Fibroblast of skin of abdomen (primary cell): ENCODE measurements around the gene PTGES3.
"Not testable (repeated sequence)": the region's sequence is repeated elsewhere in the genome, so short reads cannot be mapped to it uniquely, and the experiment has no call there.

Source experiments
- DNase-seq: peaks from one replicate; pipeline ENCODE4 v3.0.0-alpha.2; 2013

The PTGES3 gene

DNA sequence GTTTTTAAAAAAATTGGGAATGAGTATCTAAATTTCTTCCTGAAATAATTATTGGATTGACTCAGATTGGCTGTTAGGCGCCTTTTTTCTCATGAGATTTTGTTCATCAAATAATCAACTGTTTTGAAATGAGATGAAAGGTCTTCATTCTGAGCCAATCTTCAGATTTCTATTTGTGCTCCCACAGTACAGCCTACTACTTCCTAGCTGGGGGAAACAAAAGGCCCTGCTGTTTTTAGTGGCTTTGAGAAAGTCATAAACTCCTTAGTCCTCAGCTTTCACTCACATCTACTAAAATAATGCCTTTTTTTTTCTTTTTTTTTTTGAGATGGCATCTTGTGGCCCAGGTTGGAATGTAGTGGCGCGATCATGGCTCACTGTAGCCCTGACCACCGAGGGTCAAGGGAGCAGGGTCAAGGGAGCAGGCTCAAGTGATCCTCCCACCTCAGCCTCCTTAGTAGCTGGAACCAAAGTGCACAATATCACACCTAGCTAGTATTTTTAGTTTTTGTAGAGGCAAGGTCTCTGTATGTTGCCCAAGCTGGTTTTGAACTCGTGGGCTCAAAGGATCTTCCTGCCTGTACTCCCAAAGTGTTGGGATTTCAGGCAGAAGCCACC, 21.8 kb upstream of the PTGES3 start:
- DNase-seq: no peak

DNA sequence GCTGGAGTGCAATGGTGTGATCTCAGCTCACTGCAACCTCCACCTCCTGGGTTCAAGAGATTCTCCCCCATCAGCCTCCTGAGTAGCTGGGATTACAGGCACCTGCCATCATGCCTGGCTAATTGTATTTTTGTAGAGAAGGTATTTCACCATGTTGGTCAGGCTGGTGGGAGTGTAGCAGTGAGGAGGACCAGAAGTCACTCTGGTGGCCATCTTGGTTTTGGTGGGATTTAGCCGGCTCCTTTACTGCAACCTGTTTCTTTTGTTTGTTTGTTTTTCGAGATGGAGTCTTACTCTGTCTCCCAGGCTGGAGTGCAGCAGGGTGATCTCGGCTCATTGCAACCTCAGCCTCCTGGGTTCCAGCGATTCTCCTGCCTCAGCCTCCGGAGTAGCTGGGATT, 16.4 kb upstream of the PTGES3 start:
- DNase-seq: not testable (repeated sequence)

DNA sequence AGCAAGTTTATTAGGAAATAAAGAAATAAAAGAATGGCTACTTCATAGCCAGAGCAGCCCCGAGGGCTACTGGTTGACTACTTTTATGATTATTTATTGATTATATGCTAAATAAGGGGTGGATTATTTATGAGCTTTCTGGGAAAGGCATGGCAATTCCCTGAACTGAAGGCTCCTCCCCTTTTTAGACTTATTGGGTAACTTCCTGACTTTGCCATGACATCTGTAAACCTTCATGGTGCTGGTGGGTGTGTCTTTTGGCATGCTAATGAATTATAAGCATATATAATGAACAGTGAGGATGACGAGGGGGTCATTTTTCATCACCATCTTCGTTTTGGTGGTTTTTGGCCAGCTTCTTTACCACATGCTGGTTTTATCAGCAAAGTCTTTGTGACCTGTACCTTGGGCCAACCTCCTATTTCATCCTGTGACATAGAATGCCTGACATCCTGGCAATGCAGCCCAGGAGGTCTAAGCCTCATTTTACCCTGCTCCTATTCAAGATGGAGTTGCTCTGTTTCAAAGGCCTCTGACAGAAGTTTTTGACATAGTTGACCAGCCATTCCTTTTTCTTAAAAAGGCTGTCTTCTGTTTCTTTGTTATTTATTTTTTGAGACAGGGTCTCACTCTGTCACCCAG, 11.1 kb upstream of the PTGES3 start:
- no peak for DNase-seq

DNA sequence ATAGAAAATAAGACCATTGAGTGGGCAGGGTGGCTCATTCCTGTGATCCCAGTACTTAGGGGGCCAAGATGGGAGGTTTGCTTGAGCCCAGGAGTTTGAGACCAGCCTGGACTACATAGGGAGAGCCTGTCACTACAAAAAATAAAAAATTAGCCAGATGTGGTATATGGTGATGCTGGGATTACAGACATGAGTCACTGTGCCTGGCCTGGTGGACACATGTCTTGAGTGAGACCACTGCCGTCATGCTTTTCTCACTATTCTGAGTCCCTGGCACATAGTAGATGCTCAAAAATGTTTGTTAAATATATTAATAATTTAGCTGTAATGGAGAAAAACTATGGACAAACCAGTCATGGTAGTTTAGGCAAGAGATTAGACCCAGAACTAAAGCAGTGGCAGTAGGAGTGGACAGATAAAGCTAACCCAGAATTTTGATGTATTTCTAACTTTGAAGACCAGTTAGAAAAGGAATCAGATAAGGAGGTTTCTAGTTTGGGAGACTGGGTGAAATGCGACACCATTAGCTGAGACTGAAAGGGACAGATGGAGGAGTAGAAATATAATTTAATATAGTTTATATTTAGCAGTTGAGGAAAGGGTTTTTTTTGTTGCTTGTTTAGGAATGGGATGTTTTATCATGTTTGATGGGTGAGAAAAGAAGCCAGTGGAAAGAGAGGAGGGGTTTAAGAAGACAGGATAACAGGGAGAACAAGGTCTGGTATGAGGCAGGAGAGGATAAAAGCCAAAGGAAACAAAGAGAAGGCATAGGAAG, 7.4 kb upstream of the PTGES3 start:
- DNase-seq: no peak

DNA sequence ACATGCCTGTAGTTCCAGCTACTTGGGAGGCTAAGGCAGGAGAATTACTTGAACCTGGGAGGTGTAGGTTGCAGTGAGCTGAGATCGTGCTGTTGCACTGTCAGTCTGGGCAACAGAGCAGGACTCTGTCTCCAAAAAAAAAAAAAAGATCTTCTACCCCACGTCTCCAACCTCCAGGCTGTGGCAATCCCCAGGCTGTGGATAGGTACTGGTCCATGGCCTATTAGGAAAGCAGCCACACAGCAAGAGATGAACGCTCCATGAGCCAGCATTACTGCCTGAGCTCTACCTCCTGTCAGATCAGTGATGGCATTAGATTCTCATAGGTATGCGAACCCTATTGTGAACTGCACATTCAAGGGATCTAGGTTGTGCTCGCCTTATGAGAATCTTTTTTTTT, 6.1 kb upstream of the PTGES3 start:
- no peak for DNase-seq

DNA sequence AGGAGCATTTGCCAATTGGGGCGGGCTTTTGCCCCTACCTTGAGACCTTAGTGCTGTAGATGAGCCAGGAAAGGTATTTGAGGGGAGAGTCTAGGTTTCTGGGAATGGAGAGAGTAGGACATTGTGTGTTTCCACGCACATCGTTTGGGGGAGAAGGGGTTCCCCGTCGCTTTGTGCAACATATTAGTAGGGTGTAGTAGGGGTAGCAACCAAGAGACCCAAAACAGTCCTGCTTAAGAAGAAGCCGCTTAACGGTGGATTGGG, 694 bp upstream of the PTGES3 start:
- DNase-seq: no peak

DNA sequence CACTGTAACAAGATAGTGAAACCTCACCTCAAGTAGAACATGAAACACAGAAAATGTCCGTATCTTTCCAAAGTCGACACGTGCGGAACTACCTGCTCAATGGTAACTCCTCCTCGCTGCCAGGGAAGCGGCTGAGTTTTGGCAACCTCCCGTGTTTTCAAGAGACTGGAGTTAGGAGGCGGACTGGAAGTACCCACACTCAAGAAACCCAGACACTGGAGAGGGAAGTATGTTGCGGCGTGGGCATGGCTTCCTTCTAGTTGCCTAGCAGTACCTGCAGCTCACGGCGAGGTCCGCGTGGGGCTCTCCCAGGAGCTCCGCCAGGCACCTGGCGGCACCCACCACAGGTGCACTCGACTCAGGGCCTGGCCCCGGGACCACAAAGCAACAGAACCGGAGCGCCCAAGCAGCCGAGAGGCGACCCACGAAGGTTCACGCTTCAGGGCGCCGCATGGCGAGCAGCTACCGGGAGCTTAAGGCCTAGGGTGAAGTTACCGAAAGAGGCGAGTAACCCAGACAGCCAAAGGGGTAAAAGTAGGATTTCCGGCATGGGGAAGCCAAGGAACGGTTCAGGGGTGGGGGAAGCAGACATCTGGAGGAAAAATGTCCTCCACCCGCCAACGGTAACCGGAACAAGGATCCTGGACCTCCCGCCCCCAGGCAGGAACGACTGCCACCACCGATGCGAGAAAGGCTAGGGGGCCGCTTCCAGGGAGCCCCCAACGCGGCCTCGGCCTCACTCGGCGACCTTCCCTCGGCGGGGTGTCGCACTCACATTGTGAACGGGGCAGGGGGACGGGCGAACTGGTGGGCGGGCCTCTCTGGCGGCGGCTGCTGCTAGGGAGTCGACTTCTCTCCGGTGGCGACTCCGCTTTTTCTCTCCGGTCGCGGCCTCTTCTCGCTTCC, 608 bp downstream of the PTGES3 start:
- no peak for DNase-seq

DNA sequence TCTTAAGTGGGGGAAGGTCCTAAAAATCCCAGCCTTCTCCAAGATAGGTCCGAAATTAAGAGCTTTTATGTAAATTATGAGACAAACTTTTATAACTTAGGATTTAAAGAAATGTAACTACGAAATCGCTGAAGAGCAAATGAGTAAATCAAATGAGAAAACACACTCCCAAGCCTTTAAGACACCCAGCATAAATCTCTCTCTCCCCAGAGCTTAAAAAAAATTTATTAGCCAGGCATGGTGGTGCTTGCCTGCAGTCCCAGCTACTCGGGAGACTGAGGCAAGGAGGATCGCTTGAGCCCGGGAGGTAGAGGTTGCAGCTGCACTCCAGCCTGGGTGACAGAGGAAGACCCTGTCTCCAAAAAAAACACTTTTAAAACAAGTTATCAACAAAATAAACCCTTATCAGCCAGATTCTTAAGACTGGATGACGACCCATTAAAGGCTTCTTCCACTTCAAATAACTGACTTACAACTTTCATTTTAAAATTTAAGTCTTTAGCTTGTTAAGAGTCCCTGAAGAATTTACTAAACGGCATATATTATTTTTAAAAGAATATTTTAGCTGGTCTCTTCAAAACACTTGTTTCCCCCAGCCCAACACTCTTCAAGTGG, 3.2 kb downstream of the PTGES3 start:
- DNase-seq: no peak

DNA sequence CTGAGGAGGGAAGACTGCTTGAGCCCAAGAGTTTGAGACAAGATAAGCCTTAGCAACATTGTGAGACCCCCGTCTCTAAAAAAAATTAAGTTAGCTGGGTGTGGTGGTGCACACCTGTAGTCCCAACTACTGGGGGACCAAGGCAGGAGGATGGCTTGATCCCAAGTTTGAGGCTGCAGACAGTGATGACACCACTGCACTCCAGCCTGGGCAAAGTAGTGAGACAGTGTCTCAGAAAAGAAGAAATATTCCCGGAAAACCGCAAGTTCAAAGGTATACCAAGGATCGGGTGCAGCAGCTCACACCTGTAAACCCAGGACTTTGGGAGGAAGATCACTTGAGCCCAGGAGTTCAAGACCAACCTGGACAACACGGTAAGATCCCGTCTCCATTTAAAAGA, 5.8 kb downstream of the PTGES3 start:
- DNase-seq: no peak

DNA sequence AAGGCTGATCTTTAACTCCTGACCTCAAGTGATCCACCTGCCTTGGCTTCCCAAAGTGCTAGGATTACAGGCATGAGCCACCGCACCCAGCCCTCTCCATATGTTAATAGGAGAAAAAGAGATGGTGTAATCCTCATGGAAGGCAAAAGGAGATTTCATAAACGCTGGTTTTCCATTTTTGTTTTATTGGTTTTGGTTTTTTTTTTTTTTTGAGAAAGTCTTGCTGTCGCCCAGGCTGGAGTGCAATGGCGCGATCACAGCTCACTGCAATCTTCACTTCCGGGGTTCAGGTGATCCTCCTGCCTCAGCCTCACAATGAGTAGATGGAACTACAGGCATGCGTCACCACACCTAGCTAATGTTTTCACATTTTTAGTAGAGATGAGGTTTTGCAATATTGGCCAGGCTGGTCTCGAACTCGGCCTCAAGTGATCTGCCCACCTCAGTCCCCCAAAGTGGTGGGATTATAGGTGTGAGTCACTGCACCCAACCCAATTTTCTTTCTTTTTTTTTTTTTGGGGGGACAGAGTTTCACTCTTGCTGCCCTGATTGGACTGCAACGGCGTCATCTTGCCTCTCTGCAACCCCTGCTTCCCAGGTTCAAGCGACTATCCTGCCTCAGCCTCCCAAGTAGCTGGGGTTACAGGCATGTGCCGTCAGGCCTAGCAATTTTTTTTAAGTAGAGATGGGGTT, 8.1 kb downstream of the PTGES3 start:
- no peak for DNase-seq

DNA sequence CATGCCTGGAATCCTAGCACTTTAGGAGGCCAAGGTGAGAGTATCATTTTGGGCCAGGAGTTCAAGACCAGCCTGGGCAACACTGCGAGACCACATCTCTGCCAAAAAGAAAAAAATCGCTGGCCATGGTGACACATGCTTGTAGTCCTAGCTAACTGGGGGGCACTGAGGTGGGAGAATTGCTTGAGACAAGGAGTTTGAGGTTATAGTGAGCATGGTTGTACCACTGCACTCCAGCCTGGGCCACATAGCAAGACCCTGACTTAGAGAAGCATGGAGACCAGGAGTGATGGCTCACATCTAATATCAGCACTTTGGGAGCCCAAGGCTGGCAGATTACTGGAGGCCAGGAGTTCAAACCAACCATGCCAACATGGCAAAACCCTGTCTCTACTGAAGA, 9.2 kb downstream of the PTGES3 start:
- no peak for DNase-seq

DNA sequence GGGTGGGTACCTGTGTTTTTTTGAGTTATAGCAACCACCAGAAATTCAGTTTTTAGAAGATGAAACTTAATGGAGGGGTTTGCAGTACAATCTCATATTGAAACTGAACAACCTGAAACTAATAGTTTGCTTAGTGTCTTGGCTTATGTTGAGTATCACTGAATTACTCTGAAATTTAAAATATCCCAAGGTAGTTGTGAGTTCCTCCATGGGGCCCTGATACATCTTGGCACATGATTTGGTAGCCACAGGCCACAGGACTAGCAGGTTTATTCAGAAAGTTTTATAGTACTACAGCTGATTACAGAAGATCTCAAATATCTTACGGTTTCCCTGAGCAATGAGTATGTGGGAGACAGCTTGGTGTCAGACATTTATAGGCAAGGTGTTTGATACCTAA, 10.4 kb downstream of the PTGES3 start:
- no peak for DNase-seq

DNA sequence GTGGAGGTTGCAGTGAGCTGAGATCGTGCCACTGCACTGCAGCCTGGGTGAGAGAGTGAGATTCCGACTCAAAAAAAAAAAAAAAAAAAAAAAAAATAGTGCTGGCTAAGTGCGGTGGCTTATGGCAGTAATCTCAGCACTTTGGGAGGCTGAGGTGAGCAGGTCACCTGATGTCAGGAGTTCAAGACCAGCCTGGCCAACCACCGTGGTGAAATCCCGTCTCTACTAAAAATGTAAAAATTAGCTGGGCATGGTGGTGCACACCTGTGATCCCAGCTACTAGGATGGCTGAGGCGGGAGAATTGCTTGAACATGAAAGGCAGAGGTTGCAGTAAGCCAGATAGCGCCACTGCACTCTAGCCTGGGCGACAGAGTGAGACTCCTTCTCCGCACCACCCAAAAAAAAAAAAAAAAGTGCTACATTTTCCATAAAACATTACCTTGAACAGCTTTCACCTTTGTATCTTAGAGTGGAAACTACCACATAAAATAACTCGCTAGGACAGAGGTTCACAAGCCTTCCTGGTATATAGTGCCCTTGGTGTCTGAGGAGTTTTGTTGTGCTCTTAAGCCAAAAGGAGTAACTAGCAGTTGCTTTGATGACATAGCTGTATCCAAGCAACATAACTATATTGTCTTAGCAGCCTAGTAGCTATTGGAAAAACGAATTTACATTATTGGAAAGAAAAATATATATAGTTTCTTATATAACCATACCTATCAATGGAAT, 11.1 kb downstream of the PTGES3 start:
- DNase-seq: no peak

DNA sequence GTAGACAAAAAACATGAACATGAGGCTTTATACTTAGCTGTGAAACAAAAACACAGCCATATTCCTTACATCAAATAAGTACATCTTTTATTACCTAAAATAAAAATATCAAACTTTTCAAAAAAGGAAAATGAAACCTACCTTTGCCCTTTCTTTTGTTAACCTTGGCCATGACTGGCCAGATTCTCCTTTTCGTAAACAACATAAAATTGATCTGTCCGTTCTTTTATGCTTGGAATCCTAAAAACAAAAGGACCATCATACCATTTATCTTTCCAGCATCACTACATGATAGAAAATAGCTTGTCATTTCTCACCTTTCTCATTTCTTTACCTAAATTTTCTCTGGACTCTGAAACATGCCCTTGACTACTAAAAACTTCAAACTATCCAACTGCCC, 16.5 kb downstream of the PTGES3 start:
- DNase-seq: no peak

DNA sequence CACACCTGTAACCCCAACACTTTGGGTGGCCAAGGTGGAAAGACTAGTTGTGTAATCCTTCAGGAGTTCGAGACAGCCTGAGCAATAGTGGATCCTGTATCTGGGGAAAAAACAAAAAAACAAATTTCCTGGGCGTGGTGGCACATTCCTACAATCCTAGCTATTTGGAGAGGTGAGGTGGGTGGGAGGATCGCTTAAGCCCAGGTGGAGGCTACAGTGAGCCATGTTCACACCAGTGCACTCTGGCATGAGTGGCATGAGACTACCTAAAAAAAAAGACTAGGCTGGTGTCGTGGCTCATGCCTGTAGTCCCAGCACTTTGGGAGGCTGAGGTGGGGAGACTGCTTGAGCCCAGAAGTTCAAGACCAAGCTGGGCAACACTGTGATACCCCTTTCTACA, 17.2 kb downstream of the PTGES3 start:
- DNase-seq: no peak

DNA sequence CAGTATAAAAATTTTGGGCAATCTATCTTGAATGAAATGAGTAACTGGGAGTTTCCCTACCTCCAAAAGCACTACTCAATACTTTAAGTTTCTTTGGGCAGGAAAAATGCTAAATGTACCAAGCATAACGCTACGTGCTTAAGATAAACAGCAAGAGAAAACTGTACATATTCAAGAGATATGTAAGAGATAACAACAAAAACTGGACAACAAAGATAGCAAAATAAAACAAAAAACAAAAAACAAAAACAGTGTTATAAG, 20.0 kb downstream of the PTGES3 start:
- no peak for DNase-seq

DNA sequence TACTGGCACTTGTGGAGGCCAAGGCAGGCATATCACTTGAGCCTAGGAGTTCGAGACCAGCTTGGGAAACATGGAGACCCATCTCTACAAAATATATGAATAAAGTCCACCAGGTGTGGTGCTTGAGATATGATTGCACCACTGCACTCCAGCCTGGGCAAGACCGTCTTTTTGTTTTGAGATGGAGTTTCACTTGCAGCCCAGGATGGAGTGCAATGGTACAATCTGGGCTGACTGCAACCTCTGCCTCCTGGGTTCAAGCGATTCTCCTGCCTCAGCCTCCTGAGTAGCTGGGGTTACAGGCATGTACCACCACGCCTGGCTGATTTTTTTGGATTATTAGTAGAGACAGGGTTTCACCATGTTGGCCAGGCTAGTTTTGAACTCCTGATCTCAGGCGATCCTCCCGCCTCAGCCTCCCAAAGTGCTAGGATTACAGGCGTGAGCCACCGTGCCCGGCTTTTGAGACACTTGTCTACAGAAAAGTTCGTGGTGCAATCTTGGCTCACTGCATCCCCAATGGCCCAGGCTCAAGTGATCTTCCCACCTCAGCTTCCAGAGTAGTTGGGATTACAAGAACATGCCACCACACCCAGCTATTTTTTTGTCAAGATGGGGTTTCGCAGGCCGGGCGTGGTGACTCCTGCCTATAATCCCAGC, 26.0 kb downstream of the PTGES3 start:
- DNase-seq: no peak

DNA sequence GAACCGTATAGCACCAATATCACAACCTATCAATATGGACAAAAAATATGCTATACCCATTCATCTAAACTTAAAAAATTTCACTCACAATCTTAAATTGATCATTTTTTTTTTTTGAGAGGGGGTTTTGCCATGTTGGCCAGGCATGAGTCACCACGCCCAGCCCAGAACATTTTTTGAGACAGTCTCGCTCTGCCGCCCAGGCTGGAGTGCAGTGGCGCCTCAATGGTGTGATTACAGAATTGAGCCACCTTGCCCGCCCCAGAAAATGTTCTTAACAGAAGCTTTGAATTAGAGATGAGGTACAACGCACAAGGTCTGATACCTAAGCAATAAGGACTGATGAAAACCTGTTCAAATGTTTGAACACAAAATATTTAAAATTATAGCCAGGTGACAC, 26.5 kb downstream of the PTGES3 start:
- no peak for DNase-seq

DNA sequence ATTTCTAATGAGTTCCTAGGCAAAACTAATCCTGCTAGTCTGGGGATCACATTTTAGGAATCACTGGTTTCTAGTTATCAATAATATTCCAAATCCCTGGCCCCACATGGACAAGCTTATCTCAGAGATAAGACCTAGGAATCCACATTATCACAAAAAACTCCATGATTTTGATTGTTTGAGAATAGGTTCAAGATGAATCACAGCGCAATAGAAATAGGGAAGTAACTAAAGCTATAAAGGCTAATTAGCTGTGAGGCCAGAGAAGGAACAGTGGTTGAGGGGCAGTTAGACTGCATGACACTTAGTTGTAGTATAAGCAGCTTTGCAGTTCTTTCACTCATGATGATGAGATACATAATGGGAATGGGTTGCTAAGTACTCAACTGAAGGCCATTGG, 29.2 kb downstream of the PTGES3 start:
- DNase-seq: no peak

DNA sequence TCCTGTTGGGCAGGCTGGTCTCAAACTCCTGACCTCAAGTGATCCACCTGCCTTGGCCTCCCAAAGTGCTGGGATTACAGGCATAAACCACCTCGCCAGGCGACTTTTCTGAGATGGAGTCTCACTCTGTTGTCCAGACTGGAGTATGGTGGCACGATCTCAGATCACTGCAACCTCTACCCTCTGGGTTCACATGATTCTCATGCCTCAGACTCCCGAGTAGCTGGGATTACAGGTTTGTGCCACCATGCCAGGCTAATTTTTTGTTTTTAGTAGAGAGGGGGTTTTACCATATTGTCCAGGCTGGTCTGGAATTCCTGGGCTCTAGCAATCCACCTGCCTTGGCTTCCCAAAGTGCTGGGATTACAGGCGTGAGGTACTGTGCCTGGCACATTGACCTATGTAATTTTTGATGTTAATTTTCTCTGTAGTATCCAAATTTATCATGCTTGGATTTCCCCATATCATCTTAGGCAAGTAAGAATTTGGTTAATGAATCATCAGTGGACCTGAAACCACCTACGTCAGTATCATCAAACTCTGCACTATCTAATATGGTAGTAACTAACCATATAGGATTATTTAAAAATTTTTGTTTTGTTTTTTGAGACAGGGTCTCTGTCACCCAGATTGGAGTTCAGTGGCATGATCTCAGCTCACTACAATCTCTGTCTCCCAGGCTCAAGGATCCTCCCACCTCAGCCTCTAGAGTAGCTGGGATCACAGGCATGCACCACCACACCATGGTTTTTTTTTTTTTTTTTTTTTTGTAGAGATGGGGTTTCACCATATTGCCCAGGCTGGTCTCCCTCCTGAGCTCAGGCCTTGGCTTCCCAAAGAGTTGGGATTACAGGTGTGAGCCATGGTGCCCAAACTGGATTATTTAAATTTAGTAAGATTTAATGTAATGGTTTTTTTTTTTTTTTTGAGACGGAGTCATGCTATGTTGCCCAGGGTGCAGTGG, 30.4 kb downstream of the PTGES3 start:
- DNase-seq: no peak
